GM13976 (cell line): ENCODE measurements around the gene CST7.
"Not testable (repeated sequence)": the region's sequence is repeated elsewhere in the genome, so short reads cannot be mapped to it uniquely, and the experiment has no call there.

Experiments used
- DNase-seq: peaks from one replicate; pipeline ENCODE4 v3.0.0; 2012; ENCODE audit warnings: low spot score
- CTCF ChIP-seq: IDR thresholded peaks from 2 replicates; pipeline ENCODE4 v1.5.1; 2012; ENCODE audit warnings: borderline replicate concordance, mild to moderate bottlenecking; ENCODE audit not compliant: insufficient read depth; ENCODE audit errors: extremely low read depth, missing control alignments, control extremely low read depth
- in situ Hi-C: fragments of 300-500 bp; cut with MboI; formaldehyde crosslinking; loops from one replicate; pipeline ENCODE4 v1.12.0; 2022; ENCODE audit warnings: low sequenced_read_pairs, mixed read lengths, inconsistent platforms; ENCODE audit not compliant: unreplicated experiment

The CST7 gene

DNA sequence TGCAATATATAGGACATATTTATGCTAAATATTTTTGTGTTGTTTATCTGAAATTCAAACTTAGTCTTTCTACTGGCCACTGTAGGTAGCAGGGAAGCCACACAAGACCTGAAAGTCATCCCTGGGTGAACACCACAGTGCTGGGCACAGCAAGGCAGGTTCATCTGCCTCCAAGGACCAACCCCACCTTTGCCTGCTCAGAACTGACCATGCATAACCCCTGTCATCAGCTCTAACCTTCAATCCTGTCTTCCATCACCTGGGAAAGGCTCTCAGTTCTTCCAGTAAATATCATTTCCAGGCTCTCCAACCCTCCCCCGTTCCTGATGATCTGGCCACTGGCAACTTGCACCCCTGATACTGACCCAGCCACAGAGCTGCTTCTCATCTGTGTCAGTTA is 32.7 kb upstream of the CST7 start:
- TF ChIP-seq CTCF: no peak
- peak; percentile 21 for DNase-seq
- in situ Hi-C loops: loop anchor here (25.0 kb wide), 1 partner anchor 129 kb away; no protein-coding TSS in a partner anchor

DNA sequence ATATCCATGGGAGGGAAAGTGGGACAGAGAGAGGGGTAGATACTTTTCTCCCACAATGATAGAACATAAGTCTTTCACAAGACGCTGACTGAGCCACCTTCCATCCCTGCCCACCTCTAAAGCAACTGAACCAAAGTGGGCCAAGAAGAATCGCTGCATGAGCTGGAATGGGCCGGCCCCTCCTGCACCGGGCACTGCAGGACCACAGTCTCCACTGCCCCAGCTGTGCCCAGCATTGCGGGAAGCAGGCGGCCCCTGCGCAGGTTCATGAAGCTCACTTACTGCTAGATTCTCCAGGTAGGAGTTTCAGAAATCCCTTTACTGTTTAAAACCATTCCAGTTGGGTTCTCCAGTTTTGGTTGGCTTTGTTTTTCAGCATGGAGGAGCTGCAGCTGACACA is 32.0 kb upstream of the CST7 start:
- peak; percentile 17 for DNase-seq
- in situ Hi-C loops: loop anchor here (25.0 kb wide), 1 partner anchor 130 kb away; no protein-coding TSS in a partner anchor
- no peak for TF ChIP-seq CTCF

- DNase-seq: peak; percentile 89
- in situ Hi-C loops: loop anchor here (25.0 kb wide), 1 partner anchor 131 kb away; no protein-coding TSS in a partner anchor
- peak; percentile 91 for TF ChIP-seq CTCF
Observed at GRCh38 chr20:24917797-24918578, 31.1 kb upstream of the CST7 start.

DNA sequence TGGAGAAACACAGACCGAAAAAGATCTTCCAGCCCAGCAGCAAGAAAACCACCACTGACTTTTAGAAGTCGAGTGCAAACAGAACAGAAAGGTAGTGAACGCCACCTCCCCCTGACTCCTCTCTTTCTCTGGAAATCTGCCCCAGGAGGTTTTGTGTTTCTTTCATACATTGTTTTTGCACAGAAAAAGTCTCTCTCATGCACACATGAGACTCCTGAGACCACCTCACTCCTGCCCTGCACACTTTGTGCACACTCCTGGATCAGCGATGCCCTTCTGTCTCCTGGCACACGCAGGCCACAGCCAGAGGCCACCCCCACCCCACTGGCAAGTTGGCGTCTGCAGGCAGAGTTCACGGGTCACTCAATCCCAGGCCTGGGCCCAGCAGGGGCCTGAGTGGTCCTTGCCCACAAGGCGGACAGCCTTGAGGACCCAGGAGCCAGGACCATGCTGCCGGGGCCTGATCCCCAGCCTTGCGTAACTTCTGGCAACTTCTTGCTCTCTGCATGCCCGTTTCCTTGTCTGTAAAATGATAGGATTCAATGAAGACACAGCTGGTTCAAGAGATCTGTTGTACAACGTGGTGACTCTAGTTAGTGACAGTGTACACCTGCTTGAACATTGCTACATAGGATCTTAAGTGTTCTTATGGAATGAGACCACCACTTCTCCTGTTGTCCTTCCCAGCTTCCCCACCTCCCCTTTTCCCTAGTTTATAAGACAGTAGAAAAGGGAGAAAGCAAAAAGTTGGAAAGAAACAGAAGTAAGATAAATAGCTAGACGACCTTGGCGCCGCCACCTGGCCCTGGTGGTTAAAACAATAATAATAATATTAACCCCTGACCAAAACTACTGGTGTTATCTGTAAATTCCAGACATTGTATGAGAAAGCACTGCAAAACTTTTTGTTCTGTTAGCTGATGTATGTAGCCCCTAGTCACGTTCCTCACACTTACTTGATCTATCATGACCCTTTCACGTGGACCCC is 30.2 kb upstream of the CST7 start:
- DNase-seq: no peak
- no peak for TF ChIP-seq CTCF
- in situ Hi-C loops: loop anchor here (25.0 kb wide), 1 partner anchor 132 kb away; no protein-coding TSS in a partner anchor

DNA sequence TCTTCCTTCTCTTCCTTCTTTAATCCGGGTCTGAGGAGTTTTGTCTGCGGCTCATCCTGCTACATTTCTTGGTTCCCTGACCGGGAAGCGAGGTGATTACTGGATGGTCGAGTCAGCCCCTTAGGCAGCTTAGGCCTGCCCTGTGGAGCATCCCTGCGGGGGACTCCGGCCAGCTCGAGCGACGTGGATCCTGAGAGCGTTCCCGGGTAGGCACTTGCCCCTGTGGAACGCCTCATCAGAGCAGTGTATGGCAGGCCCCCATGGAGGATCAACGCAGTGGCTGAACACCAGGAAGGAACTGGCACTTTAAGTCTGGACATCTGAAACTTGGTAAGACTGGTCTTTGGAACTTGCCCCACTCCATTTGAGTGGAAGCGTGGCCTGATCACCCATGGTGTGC is 29.4 kb upstream of the CST7 start:
- in situ Hi-C loops: loop anchor here (25.0 kb wide), 1 partner anchor 132 kb away; no protein-coding TSS in a partner anchor
- not testable (repeated sequence) for DNase-seq

DNA sequence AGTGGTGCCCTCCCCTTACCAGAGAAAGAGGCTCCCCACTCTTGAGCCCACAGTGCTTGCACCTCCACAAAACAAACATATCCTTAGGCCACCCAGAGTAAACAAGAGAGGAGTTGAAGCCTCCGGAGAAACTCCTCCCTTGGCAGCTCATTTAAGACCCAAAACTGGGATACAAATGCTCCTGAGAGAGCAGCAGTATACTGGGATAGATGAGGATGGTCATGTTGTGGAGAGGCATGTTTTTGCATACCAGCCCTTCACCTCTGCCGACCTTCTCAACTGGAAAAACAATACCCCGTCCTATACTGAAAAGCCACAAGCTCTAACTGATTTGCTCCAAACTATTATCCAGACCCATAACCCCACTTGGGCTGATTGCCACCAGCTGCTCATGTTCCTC is 28.4 kb upstream of the CST7 start:
- in situ Hi-C loops: loop anchor here (25.0 kb wide), 1 partner anchor 133 kb away; no protein-coding TSS in a partner anchor
- DNase-seq: not testable (repeated sequence)

- DNase-seq, in situ Hi-C loops: not testable (repeated sequence)
Observed at GRCh38 chr20:24929259-24929658, 19.8 kb upstream of the CST7 start.
